Fibroblast of skin of back (primary cell): Measurements from ENCODE around the gene C1QTNF9.
"Not testable (repeated sequence)": the region's sequence is repeated elsewhere in the genome, so short reads cannot be mapped to it uniquely, and the experiment has no call there.

Experiments used
- DNase-seq: peaks from one replicate; pipeline ENCODE4 v3.0.0-alpha.2; 2013

Gene C1QTNF9

GRCh38 chr13:24323036-24323738 is 13.8 kb downstream of the C1QTNF9 start:
- DNase-seq: no peak

GRCh38 chr13:24323739-24324075 is 14.3 kb downstream of the C1QTNF9 start:
- DNase-seq: no peak

- not testable (repeated sequence) for DNase-seq
Observed at GRCh38 chr13:24327598-24327997, 18.2 kb downstream of the C1QTNF9 start.

GRCh38 chr13:24328145-24328544 is 18.8 kb downstream of the C1QTNF9 start:
- no peak for DNase-seq

- DNase-seq: no peak
Observed at GRCh38 chr13:24338721-24339120, 29.3 kb downstream of the C1QTNF9 start.

- no peak for DNase-seq
Observed at GRCh38 chr13:24339937-24340607, 30.7 kb downstream of the C1QTNF9 start.

- DNase-seq: no peak
Observed at GRCh38 chr13:24340608-24340955, 31.2 kb downstream of the C1QTNF9 start.

GRCh38 chr13:24341439-24341838 is 32.1 kb downstream of the C1QTNF9 start:
- peak; percentile 69 for DNase-seq

GRCh38 chr13:24348385-24348784 is 39.0 kb downstream of the C1QTNF9 start:
- DNase-seq: no peak

GRCh38 chr13:24348797-24349515 is 39.6 kb downstream of the C1QTNF9 start:
- no peak for DNase-seq

- DNase-seq: not testable (repeated sequence)
Observed at GRCh38 chr13:24349778-24350664, 40.6 kb downstream of the C1QTNF9 start.

GRCh38 chr13:24351423-24351822 is 42.0 kb downstream of the C1QTNF9 start:
- no peak for DNase-seq

GRCh38 chr13:24353736-24354135 is 44.4 kb downstream of the C1QTNF9 start:
- no peak for DNase-seq

GRCh38 chr13:24355103-24355502 is 45.7 kb downstream of the C1QTNF9 start:
- peak; percentile 30 for DNase-seq

GRCh38 chr13:24356270-24356669 is 46.9 kb downstream of the C1QTNF9 start:
- no peak for DNase-seq

GRCh38 chr13:24356837-24357236 is 47.5 kb downstream of the C1QTNF9 start:
- no peak for DNase-seq

- no peak for DNase-seq
Observed at GRCh38 chr13:24357756-24358155, 48.4 kb downstream of the C1QTNF9 start.

- not testable (repeated sequence) for DNase-seq
Observed at GRCh38 chr13:24358836-24359235, 49.5 kb downstream of the C1QTNF9 start.

- not testable (repeated sequence) for DNase-seq
Observed at GRCh38 chr13:24359252-24359651, 49.9 kb downstream of the C1QTNF9 start.

GRCh38 chr13:24360106-24360505 is 50.7 kb downstream of the C1QTNF9 start:
- DNase-seq: no peak

GRCh38 chr13:24361113-24361512 is 51.7 kb downstream of the C1QTNF9 start:
- no peak for DNase-seq

GRCh38 chr13:24361852-24362366 is 52.5 kb downstream of the C1QTNF9 start:
- no peak for DNase-seq
